SH-SY5Y (cell line): ENCODE data around the gene ROBO1.

Experiments
- GATA2 ChIP-seq: IDR thresholded peaks from 2 replicates; pipeline ENCODE4 v1.6.1; 2011; ENCODE audit warnings: mild to moderate bottlenecking, low read depth, low read length
- GATA3 ChIP-seq: IDR thresholded peaks from 2 replicates; pipeline ENCODE4 v1.6.1; 2011; ENCODE audit warnings: low read depth, mild to moderate bottlenecking, low read length, moderate library complexity

The ROBO1 gene

GRCh38 chr3:78721771-78722543 lies 1045.8 kb downstream of the ROBO1 start:
- TF ChIP-seq GATA3 (no peak), GATA2 (no peak)

GRCh38 chr3:78718707-78719106 lies 1049.1 kb downstream of the ROBO1 start:
- TF ChIP-seq GATA3, result no peak
- TF ChIP-seq GATA2, result no peak

GRCh38 chr3:78717041-78717440 lies 1050.8 kb downstream of the ROBO1 start:
- TF ChIP-seq GATA3 (no peak), GATA2 (no peak)

GRCh38 chr3:78712941-78713340 lies 1054.9 kb downstream of the ROBO1 start:
- TF ChIP-seq GATA3 (no peak), GATA2 (no peak)

- TF ChIP-seq GATA2 (no peak), GATA3 (no peak)
Measured at GRCh38 chr3:78712270-78712669, 1055.5 kb downstream of the ROBO1 start.

- TF ChIP-seq GATA3, result no peak
- TF ChIP-seq GATA2, result no peak
Measured at GRCh38 chr3:78708565-78709073, 1059.2 kb downstream of the ROBO1 start.

- no peak for TF ChIP-seq GATA3
- no peak for TF ChIP-seq GATA2
Measured at GRCh38 chr3:78707609-78708008, 1060.2 kb downstream of the ROBO1 start.

- no peak for TF ChIP-seq GATA2
- TF ChIP-seq GATA3, result no peak
Measured at GRCh38 chr3:78706906-78707523, 1060.8 kb downstream of the ROBO1 start.

GRCh38 chr3:78703944-78704343 lies 1063.9 kb downstream of the ROBO1 start:
- no peak for TF ChIP-seq GATA3
- no peak for TF ChIP-seq GATA2

GRCh38 chr3:78701537-78701936 lies 1066.3 kb downstream of the ROBO1 start:
- TF ChIP-seq GATA3 (no peak), GATA2 (no peak)

- TF ChIP-seq GATA3, result no peak
- TF ChIP-seq GATA2, result no peak
Measured at GRCh38 chr3:78698431-78698830, 1069.4 kb downstream of the ROBO1 start.

- TF ChIP-seq GATA3, result no peak
- TF ChIP-seq GATA2, result no peak
Measured at GRCh38 chr3:78697426-78697825, 1070.4 kb downstream of the ROBO1 start.

- TF ChIP-seq GATA2 (no peak), GATA3 (no peak)
Measured at GRCh38 chr3:78690766-78691165, 1077.0 kb downstream of the ROBO1 start.

GRCh38 chr3:78689378-78689777 lies 1078.4 kb downstream of the ROBO1 start:
- TF ChIP-seq GATA2, result no peak
- TF ChIP-seq GATA3, result no peak

GRCh38 chr3:78687520-78687919 lies 1080.3 kb downstream of the ROBO1 start:
- TF ChIP-seq GATA3, result no peak
- TF ChIP-seq GATA2, result no peak

GRCh38 chr3:78683284-78683683 lies 1084.5 kb downstream of the ROBO1 start:
- TF ChIP-seq GATA3, result no peak
- no peak for TF ChIP-seq GATA2

GRCh38 chr3:78670746-78671145 lies 1097.1 kb downstream of the ROBO1 start:
- no peak for TF ChIP-seq GATA2
- no peak for TF ChIP-seq GATA3

- TF ChIP-seq GATA2, result no peak
Measured at GRCh38 chr3:78670094-78670493, 1097.7 kb downstream of the ROBO1 start.
